Choroid plexus epithelial cell (primary cell): Measurements from ENCODE around the gene GSTT2.
"Not testable (repeated sequence)": the region's sequence is repeated elsewhere in the genome, so short reads cannot be mapped to it uniquely, and the experiment has no call there.

ENCODE experiments used
- DNase-seq: peaks from one replicate; pipeline ENCODE4 v3.0.0-alpha.2; 2010; ENCODE audit warnings: low read depth
- H3K4me3 ChIP-seq: 2 replicates; pipeline ENCODE4 v1.5.1; 2011; ENCODE audit warnings: low read depth, mild to moderate bottlenecking, control low read depth, low read length, moderate library complexity
- TF ChIP-seq, protein P1 (sequence below): conservative IDR thresholded peaks from 2 replicates; pipeline ENCODE4 v1.5.1; 2011; ENCODE audit warnings: low read depth, mild to moderate bottlenecking, control low read depth, inconsistent platforms, low read length, moderate library complexity

Gene GSTT2

DNA sequence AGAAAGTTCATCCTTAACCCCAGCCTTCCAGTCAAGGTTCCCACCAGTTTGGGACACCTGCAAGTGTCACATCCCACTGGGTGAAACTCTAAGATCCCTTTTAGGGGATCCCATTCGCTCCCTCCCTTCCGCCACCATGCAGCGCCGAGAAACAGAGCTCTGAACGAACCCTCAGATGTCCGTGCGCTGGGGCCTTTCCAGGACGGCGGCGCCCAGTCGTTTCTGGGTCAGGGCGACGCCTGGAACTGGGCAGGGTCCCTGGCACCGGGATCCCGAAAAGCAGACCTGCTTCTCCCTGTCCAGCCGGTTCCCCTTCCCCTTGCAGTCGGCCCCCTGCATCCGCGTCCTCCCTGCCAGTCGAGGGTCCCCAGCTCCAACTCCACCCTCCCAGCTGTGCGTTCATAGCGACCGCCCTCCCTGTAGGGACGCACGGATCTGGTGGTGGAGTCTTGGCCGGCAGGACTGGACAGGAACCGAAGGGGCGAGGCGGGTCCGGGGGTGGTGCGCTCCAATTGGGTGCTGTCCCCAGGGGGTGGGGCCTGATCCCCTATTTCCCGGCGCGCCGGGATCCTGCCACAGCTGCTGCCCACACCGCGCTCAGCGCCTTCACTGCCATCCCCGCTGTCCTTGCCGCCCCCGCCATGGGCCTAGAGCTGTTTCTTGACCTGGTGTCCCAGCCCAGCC is at the start of gene GSTT2:
Gene GSTT2, plus strand, starts transcription at position 578 of the 684 bp plus-strand sequence.
- not testable (repeated sequence) for H3K4me3 ChIP-seq, DNase-seq

- H3K4me3 ChIP-seq = no peak overlapping the region
- TF ChIP-seq, protein P1, sequence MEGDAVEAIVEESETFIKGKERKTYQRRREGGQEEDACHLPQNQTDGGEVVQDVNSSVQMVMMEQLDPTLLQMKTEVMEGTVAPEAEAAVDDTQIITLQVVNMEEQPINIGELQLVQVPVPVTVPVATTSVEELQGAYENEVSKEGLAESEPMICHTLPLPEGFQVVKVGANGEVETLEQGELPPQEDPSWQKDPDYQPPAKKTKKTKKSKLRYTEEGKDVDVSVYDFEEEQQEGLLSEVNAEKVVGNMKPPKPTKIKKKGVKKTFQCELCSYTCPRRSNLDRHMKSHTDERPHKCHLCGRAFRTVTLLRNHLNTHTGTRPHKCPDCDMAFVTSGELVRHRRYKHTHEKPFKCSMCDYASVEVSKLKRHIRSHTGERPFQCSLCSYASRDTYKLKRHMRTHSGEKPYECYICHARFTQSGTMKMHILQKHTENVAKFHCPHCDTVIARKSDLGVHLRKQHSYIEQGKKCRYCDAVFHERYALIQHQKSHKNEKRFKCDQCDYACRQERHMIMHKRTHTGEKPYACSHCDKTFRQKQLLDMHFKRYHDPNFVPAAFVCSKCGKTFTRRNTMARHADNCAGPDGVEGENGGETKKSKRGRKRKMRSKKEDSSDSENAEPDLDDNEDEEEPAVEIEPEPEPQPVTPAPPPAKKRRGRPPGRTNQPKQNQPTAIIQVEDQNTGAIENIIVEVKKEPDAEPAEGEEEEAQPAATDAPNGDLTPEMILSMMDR = no peak
- DNase-seq = no peak
These were observed 41.5 kb upstream of the GSTT2 start for GRCh38 chr22:23938328-23939016.

- H3K4me3 ChIP-seq = no peak overlapping the region
- DNase-seq = no peak
- TF ChIP-seq, protein P1 = no peak
These were observed 40.9 kb upstream of the GSTT2 start for GRCh38 chr22:23939017-23939357.

DNA sequence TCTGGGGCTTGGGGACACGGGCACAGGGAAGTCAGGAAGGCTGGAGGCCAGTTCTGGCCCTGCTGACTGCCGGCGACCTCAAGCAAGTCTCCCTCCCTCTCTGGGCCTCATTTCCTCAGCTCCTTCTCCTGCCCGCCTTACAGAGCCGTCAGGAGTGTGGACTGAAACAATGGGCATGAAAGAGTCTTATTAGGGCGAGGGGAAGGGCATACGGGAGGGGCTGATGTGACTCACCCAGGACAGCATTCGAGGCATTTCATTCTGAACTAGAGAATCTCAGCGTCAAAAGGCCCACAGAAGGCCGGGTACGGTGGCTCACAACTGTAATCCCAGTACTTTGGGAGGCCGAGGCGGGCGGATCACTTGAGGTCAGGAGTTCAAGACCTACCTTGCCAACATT is 39.8 kb upstream of the GSTT2 start:
- H3K4me3 ChIP-seq, DNase-seq: not testable (repeated sequence)

GRCh38 chr22:23947391-23947790 is 32.5 kb upstream of the GSTT2 start:
- not testable (repeated sequence) for DNase-seq, H3K4me3 ChIP-seq

GRCh38 chr22:23949764-23950163 is 30.2 kb upstream of the GSTT2 start:
- not testable (repeated sequence) for H3K4me3 ChIP-seq, DNase-seq

DNA sequence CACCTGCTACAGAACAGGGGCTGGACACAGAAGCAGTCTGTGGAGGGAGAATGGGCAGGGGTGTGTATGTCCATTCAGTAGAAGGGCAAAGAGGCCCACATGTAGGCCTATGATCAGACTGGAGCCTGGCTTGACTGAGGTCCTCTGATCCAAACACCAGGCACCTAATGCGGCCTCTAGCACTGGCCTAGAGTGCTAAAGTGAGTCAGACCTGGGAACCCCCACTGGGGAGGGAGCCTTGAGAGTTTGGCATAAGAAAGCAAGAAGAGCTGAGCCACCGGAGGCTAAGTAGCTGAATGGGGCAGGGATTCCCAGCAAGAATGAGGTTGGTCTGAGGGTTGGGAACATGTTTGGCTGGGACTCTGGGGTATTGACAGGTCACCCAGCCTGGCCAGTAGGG is 28.6 kb upstream of the GSTT2 start:
- H3K4me3 ChIP-seq = not testable (repeated sequence)
- DNase-seq = peak; percentile 70

GRCh38 chr22:23952794-23953405 is 27.0 kb upstream of the GSTT2 start:
- not testable (repeated sequence) for H3K4me3 ChIP-seq, DNase-seq

GRCh38 chr22:23953485-23953884 is 26.4 kb upstream of the GSTT2 start:
- H3K4me3 ChIP-seq, DNase-seq: not testable (repeated sequence)

GRCh38 chr22:23954193-23954990 is 25.5 kb upstream of the GSTT2 start:
- not testable (repeated sequence) for H3K4me3 ChIP-seq

DNA sequence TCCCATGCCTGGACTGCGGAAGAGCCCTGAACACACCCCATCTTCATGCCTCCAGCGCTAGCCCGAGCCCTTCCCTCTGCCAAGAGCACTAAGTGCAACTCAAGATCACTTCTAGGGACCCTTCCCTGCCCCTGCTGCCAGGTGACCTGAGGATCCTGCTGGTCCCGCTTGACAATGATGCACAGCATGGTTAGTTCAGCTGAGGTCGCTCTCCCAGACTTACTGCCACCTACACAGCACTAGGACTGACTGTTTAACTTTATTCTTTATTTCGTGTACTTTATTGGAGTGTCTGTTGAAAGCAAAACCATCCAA is 25.0 kb upstream of the GSTT2 start:
- not testable (repeated sequence) for DNase-seq, H3K4me3 ChIP-seq

More at GRCh38 chr22:23954193-23954990, 25.5 kb upstream of the GSTT2 start:
- not testable (repeated sequence) for DNase-seq

GRCh38 chr22:23955886-23956285 is 24.0 kb upstream of the GSTT2 start:
- DNase-seq, H3K4me3 ChIP-seq: not testable (repeated sequence)
